Measurements from ENCODE around the gene CD209.
"Not testable (repeated sequence)": the region's sequence is repeated elsewhere in the genome, so short reads cannot be mapped to it uniquely, and the experiment has no call there.

The CD209 gene

GRCh38 chr19:7746903-7747884, at the start of gene CD209:
CD209 (minus strand) TSS chr19:7747534; CDS start chr19:7747511, 23 bp downstream.
- DNase-seq (ENCODE audit: low read depth, low spot score), result no peak

GRCh38 chr19:7795555-7796161, 48.3 kb upstream of the CD209 start:
- no peak for DNase-seq (ENCODE audit: low read depth, low spot score)

- DNase-seq (ENCODE audit: low read depth, low spot score), result no peak
These were observed 46.2 kb upstream of the CD209 start for GRCh38 chr19:7793493-7793892.

- DNase-seq (ENCODE audit: low read depth, low spot score), result not testable (repeated sequence)
These were observed 45.4 kb upstream of the CD209 start for GRCh38 chr19:7792701-7793100.

- peak; percentile 63 for DNase-seq (ENCODE audit: low read depth, low spot score)
These were observed 44.9 kb upstream of the CD209 start for GRCh38 chr19:7792281-7792680.

- DNase-seq (ENCODE audit: low read depth, low spot score), result no peak
These were observed 43.1 kb upstream of the CD209 start for GRCh38 chr19:7790416-7790815.

- DNase-seq (ENCODE audit: low read depth, low spot score), result no peak
These were observed 42.1 kb upstream of the CD209 start for GRCh38 chr19:7789447-7789846.

- DNase-seq (ENCODE audit: low read depth, low spot score), result no peak
These were observed 41.6 kb upstream of the CD209 start for GRCh38 chr19:7788933-7789323.

GRCh38 chr19:7788178-7788932, 41.0 kb upstream of the CD209 start:
- DNase-seq (ENCODE audit: low read depth, low spot score), result no peak

GRCh38 chr19:7787602-7788177, 40.4 kb upstream of the CD209 start:
- DNase-seq (ENCODE audit: low read depth, low spot score), result no peak

GRCh38 chr19:7787141-7787540, 39.8 kb upstream of the CD209 start:
- DNase-seq (ENCODE audit: low read depth, low spot score), result no peak

- no peak for DNase-seq (ENCODE audit: low read depth, low spot score)
These were observed 37.5 kb upstream of the CD209 start for GRCh38 chr19:7784856-7785255.

GRCh38 chr19:7783991-7784423, 36.7 kb upstream of the CD209 start:
- peak; percentile 36 for DNase-seq (ENCODE audit: low read depth, low spot score)

GRCh38 chr19:7781157-7781556, 33.8 kb upstream of the CD209 start:
- DNase-seq (ENCODE audit: low read depth, low spot score), result no peak

- DNase-seq (ENCODE audit: low read depth, low spot score), result no peak
These were observed 32.5 kb upstream of the CD209 start for GRCh38 chr19:7779631-7780486.

GRCh38 chr19:7778081-7778480, 30.7 kb upstream of the CD209 start:
- DNase-seq (ENCODE audit: low read depth, low spot score), result no peak

GRCh38 chr19:7775761-7776160, 28.4 kb upstream of the CD209 start:
- DNase-seq (ENCODE audit: low read depth, low spot score), result no peak

- DNase-seq (ENCODE audit: low read depth, low spot score), result no peak
These were observed 26.5 kb upstream of the CD209 start for GRCh38 chr19:7773841-7774240.

GRCh38 chr19:7772752-7773291, 25.5 kb upstream of the CD209 start:
- DNase-seq (ENCODE audit: low read depth, low spot score), result no peak

GRCh38 chr19:7771072-7771471, 23.7 kb upstream of the CD209 start:
- no peak for DNase-seq (ENCODE audit: low read depth, low spot score)

- no peak for DNase-seq (ENCODE audit: low read depth, low spot score)
These were observed 21.8 kb upstream of the CD209 start for GRCh38 chr19:7769171-7769570.

All from ELF-1 (cell line).